ENCODE results near the gene PITHD1. TPM values are rescaled to one million over a fixed set of nuclear protein-coding genes. Genes with fewer than 3 reads are reported as not detected.

PITHD1 gene
- total and polyA plus RNA-seq, 10 of the 15 experiments (the other 5 are each of a cell fraction or from before 2014, with no cell fraction given), result 23.7 to 82.2 (median 67.0) TPM

- in situ Hi-C loops (cut with MboI) (no loop called here), intact Hi-C loops (cut with micrococcal nuclease; ENCODE audit: unreplicated experiment) (loop anchor here (10.0 kb wide), 1 partner anchor 208 kb away; no protein-coding TSS in a partner anchor)
- ChIA-PET SMC1A (ENCODE audit: uncharacterized antibody, unreplicated experiment) (interaction anchor here (1.0 to 3.5 kb wide), 4 partner anchors 8 to 99 kb away, joined by 3 to 12 read pairs (median 5); partner anchors contain the start of gene HMGCL), RAD21 (ENCODE audit: unreplicated experiment) (interaction anchor here (1.8 kb wide), 1 partner anchor 11 kb away, joined by 5 read pairs; no protein-coding TSS in a partner anchor), POLR2A (interaction anchor here (1.1 to 1.9 kb wide), 3 partner anchors 8 to 93 kb away, joined by 3 to 5 read pairs (median 4); partner anchors contain the start of gene HMGCL), CTCF (interaction anchor here (0.9 to 2.8 kb wide), 6 partner anchors 7 to 100 kb away, joined by 3 to 13 read pairs (median 4); no protein-coding TSS in a partner anchor)
- Histone ChIP-seq H3K4me2 (ENCODE audit: control insufficient read depth, insufficient read depth) (no peak overlapping the region), H3K27me3 (replicated peaks in 1 of 2; ENCODE audit: control insufficient read depth in 2 of 2, insufficient read depth in 2 of 2, low read length in 1 of 2) (no peaks in the 10 kb centered on the region), H4K20me1 (ENCODE audit: control insufficient read depth, insufficient read depth) (no peaks in the 10 kb centered on the region), H3K4me1 (ENCODE audit: control insufficient read depth, insufficient read depth, low read length) (peaks cover 13% of the 10 kb centered on the region), H3K79me2 (ENCODE audit: control insufficient read depth, insufficient read depth, low read length) (no peaks in the 10 kb centered on the region), H3K27ac (ENCODE audit: control insufficient read depth, insufficient read depth) (no peak overlapping the region; the same call in 1 of the 2 replicates), H3K9ac (ENCODE audit: control insufficient read depth, insufficient read depth, low read length) (no peak overlapping the region), H3K36me3 (ENCODE audit: control insufficient read depth in 2 of 2, insufficient read depth in 2 of 2, low read length in 1 of 2) (peaks cover 0 to 11% of the 10 kb centered on the region in 2 experiments; a peak in 1 of 4 replicates), H3K9me3 (replicated peaks; ENCODE audit: control insufficient read depth, insufficient read depth, low read length) (no peaks in the 10 kb centered on the region), H2AFZ (ENCODE audit: control insufficient read depth, low read depth, low read length) (no peak overlapping the region), H3K4me3 (no peak overlapping the region)
- DNase-seq (ENCODE audit: low read depth, low spot score), result no peak
- TF ChIP-seq SPI1 (IDR thresholded peaks at IDR 0.05; ENCODE audit: borderline replicate concordance, insufficient read depth, low read depth, low read length), result peak; percentile 4; the same call in 1 of the 2 replicates
- TF ChIP-seq TARDBP (IDR thresholded peaks at IDR 0.05; ENCODE audit: borderline replicate concordance), result no peak
- peak; percentile 16; the same call in 1 of the 2 replicates for TF ChIP-seq RUNX3 (IDR thresholded peaks at IDR 0.05; ENCODE audit: low read length)
- ATAC-seq, result peak; percentile 61
- BruUV-seq (replicated peaks), result no TSS peak
- peak; percentile 88 for FAIRE-seq
These were observed 38.7 kb downstream of the PITHD1 start for GRCh38 chr1:23816906-23817305.

GRCh38 chr1:23817633-23818032, 39.4 kb downstream of the PITHD1 start:
- H3K4me2 ChIP-seq (ENCODE audit: control insufficient read depth, insufficient read depth), result no peak overlapping the region
- H3K79me2 ChIP-seq (ENCODE audit: control insufficient read depth, insufficient read depth, low read length), result no peaks in the 10 kb centered on the region
- FAIRE-seq, result no peak
- H2AFZ ChIP-seq (ENCODE audit: control insufficient read depth, low read depth, low read length), result no peak overlapping the region
- no peaks in the 10 kb centered on the region for H4K20me1 ChIP-seq (ENCODE audit: control insufficient read depth, insufficient read depth)
- ChIA-PET POLR2A (interaction anchor here (1.1 to 1.9 kb wide), 2 partner anchors 52 to 92 kb away, joined by 4 to 5 read pairs; no protein-coding TSS in a partner anchor), SMC1A (ENCODE audit: uncharacterized antibody, unreplicated experiment) (interaction anchor here (3.5 kb wide), 1 partner anchor 99 kb away, joined by 12 read pairs; no protein-coding TSS in a partner anchor), RAD21 (ENCODE audit: unreplicated experiment) (interaction anchor here (1.8 kb wide), 1 partner anchor 11 kb away, joined by 5 read pairs; no protein-coding TSS in a partner anchor), CTCF (interaction anchor here (0.5 to 8.3 kb wide), 7 partner anchors 6 to 99 kb away, joined by 3 to 74 read pairs (median 4); no protein-coding TSS in a partner anchor)
- no peak for TF ChIP-seq STAT1 (conservative IDR thresholded peaks at IDR 0.05)
- no peak for TF ChIP-seq BCL3 (IDR thresholded peaks at IDR 0.05; ENCODE audit: borderline replicate concordance, insufficient read depth, low read depth, low read length, poor library complexity, severe bottlenecking)
- no peak for TF ChIP-seq RAD21 (IDR thresholded peaks at IDR 0.05; ENCODE audit: insufficient read depth, low read depth, low read length)
- no peak for TF ChIP-seq ZNF207 (IDR thresholded peaks at IDR 0.05; ENCODE audit: borderline replicate concordance)
- TF ChIP-seq RELA (IDR thresholded peaks at IDR 0.05; ENCODE audit: borderline replicate concordance, partially characterized antibody), result no peak
- no peak for TF ChIP-seq YY1 (IDR thresholded peaks at IDR 0.05; ENCODE audit: low read depth, low read length)
- no peak for TF ChIP-seq MTA2 (IDR thresholded peaks at IDR 0.05; ENCODE audit: low read depth)
- no peak for TF ChIP-seq ZNF384 (IDR thresholded peaks at IDR 0.05; ENCODE audit: borderline replicate concordance, low read depth, low read length)
- TF ChIP-seq CHD4 (IDR thresholded peaks at IDR 0.05), result no peak
- no peak for TF ChIP-seq JUND (IDR thresholded peaks at IDR 0.05; ENCODE audit: low read depth, low read length)
- no peak for TF ChIP-seq RCOR1 (conservative IDR thresholded peaks at IDR 0.05; ENCODE audit: low read depth, low read length)
- peaks cover 0 to 11% of the 10 kb centered on the region in 2 experiments; a peak in 1 of 4 replicates for H3K36me3 ChIP-seq (ENCODE audit: control insufficient read depth in 2 of 2, insufficient read depth in 2 of 2, low read length in 1 of 2)
- intact Hi-C loops (cut with micrococcal nuclease; ENCODE audit: unreplicated experiment) (loop anchor here (10.0 kb wide), 1 partner anchor 207 kb away; no protein-coding TSS in a partner anchor), in situ Hi-C loops (cut with MboI) (no loop called here)
- peaks cover 8% of the 10 kb centered on the region for H3K4me1 ChIP-seq (ENCODE audit: control insufficient read depth, insufficient read depth, low read length)
- no peaks in the 10 kb centered on the region for H3K27me3 ChIP-seq (replicated peaks in 1 of 2; ENCODE audit: control insufficient read depth in 2 of 2, insufficient read depth in 2 of 2, low read length in 1 of 2)
- H3K9me3 ChIP-seq (replicated peaks; ENCODE audit: control insufficient read depth, insufficient read depth, low read length), result no peaks in the 10 kb centered on the region
- WGBS (ENCODE audit: insufficient coverage, insufficient replicate concordance, low lambda C conversion rate, missing lambda C conversion rate), result 34% methylated on average over 3 of the region's 3 CpGs
- ATAC-seq, result peak; percentile 77
- DNase-seq (ENCODE audit: low read depth, low spot score), result no peak
- BruUV-seq (replicated peaks), result no TSS peak
- no peak overlapping the region for H3K9ac ChIP-seq (ENCODE audit: control insufficient read depth, insufficient read depth, low read length)
- no peak overlapping the region for H3K4me3 ChIP-seq
- no peak overlapping the region for H3K27ac ChIP-seq (ENCODE audit: control insufficient read depth, insufficient read depth)

All from GM12878 (cell line).